ENCODE data around the gene CTDSP1. TPM values are rescaled to one million over a fixed set of nuclear protein-coding genes. Genes with fewer than 3 reads are reported as not detected.

Gene CTDSP1
- polyA plus RNA-seq, 2 of the 4 experiments (the other 2 are of a cell fraction) = 39.5 to 50.3 TPM

- ATAC-seq = no peak
- TF ChIP-seq FOSL2 (IDR thresholded peaks at IDR 0.05) (no peak), FOSL2 (CRISPR knock-in tag; IDR thresholded peaks at IDR 0.05) (no peak), HEYL (CRISPR knock-in tag; IDR thresholded peaks at IDR 0.05) (no peak), ZNF302 (CRISPR knock-in tag; IDR thresholded peaks at IDR 0.05) (no peak)
- H3K4me3 ChIP-seq = no peak overlapping the region
Observed at GRCh38 chr2:218436992-218437391, 37.3 kb downstream of the CTDSP1 start.

GRCh38 chr2:218437969-218438368 is 38.3 kb downstream of the CTDSP1 start:
- WGBS (ENCODE audit: missing lambda C conversion rate) = 79% methylated on average over 1 of the region's 1 CpG
- no peak for FAIRE-seq
- H3K27ac ChIP-seq = no peak overlapping the region
- H3K4me1 ChIP-seq = no peaks in the 10 kb centered on the region
- CTCF ChIA-PET = interaction anchor here (1.4 kb wide), 1 partner anchor 28 kb away, joined by 3 read pairs; no protein-coding TSS in a partner anchor
- no peaks in the 10 kb centered on the region for H3K9me3 ChIP-seq
- ATAC-seq = no peak
- no peak for DNase-seq (ENCODE audit: low read depth in 1 of 2, low spot score in 1 of 2)
- no peak overlapping the region for H3K4me2 ChIP-seq
- TF ChIP-seq MAX (IDR thresholded peaks at IDR 0.05) = no peak
- TF ChIP-seq CBX2 (IDR thresholded peaks at IDR 0.05; ENCODE audit: borderline replicate concordance, low read depth) = no peak
- no peak for TF ChIP-seq EHF (CRISPR knock-in tag; IDR thresholded peaks at IDR 0.05)
- TF ChIP-seq SREBF2 (IDR thresholded peaks at IDR 0.05) = no peak
- no peak for TF ChIP-seq JUN (IDR thresholded peaks at IDR 0.05)
- no peak for TF ChIP-seq ATOH8 (CRISPR knock-in tag; IDR thresholded peaks at IDR 0.05; ENCODE audit: low read depth)
- TF ChIP-seq RAD21 (conservative IDR thresholded peaks at IDR 0.05 in 1 of 2, IDR thresholded peaks at IDR 0.05 in 1 of 2) = no peak
- TF ChIP-seq KDM5A (IDR thresholded peaks at IDR 0.05) = no peak
- no peak for TF ChIP-seq ZC3H11A (IDR thresholded peaks at IDR 0.05)
- TF ChIP-seq FOSL2 (IDR thresholded peaks at IDR 0.05) = no peak
- TF ChIP-seq FOSL2 (CRISPR knock-in tag; IDR thresholded peaks at IDR 0.05) = no peak
- no peak for TF ChIP-seq MAZ (IDR thresholded peaks at IDR 0.05; ENCODE audit: borderline replicate concordance, low read depth, low read length)
- TF ChIP-seq MYC (IDR thresholded peaks at IDR 0.05; ENCODE audit: borderline replicate concordance, low read length) = no peak
- TF ChIP-seq HDAC2 (IDR thresholded peaks at IDR 0.05) = no peak
- no peak for TF ChIP-seq MAFK (IDR thresholded peaks at IDR 0.05; ENCODE audit: partially characterized antibody)
- no peak for TF ChIP-seq RNF2 (IDR thresholded peaks at IDR 0.05; ENCODE audit: borderline replicate concordance, low read depth)
- no peak for TF ChIP-seq CTCF (IDR thresholded peaks at IDR 0.05)
- no peak for TF ChIP-seq PBX3 (IDR thresholded peaks at IDR 0.05)
- no peak overlapping the region for H3K4me3 ChIP-seq
- POLR2A ChIA-PET = no interaction called here

More at GRCh38 chr2:218436992-218437391, 37.3 kb downstream of the CTDSP1 start:
- H3K9me3 ChIP-seq = no peaks in the 10 kb centered on the region
- no peak for DNase-seq (ENCODE audit: low read depth in 1 of 2, low spot score in 1 of 2)
- no peak overlapping the region for H3K27ac ChIP-seq
- H3K4me1 ChIP-seq = no peaks in the 10 kb centered on the region
- CTCF ChIA-PET = interaction anchor here (1.4 kb wide), 1 partner anchor 29 kb away, joined by 3 read pairs; no protein-coding TSS in a partner anchor
- no peak overlapping the region for H3K4me2 ChIP-seq
- WGBS (ENCODE audit: missing lambda C conversion rate) = 82% methylated on average over 3 of the region's 5 CpGs
- no peak for FAIRE-seq
- POLR2A ChIA-PET = no interaction called here

GRCh38 chr2:218438596-218438995 is 38.9 kb downstream of the CTDSP1 start:
- ChIA-PET CTCF (interaction anchor here (0.6 kb wide), 1 partner anchor 22 kb away, joined by 3 read pairs; no protein-coding TSS in a partner anchor), POLR2A (no interaction called here)
- TF ChIP-seq MYC (IDR thresholded peaks at IDR 0.05; ENCODE audit: borderline replicate concordance, low read length) (no peak), FOXS1 (CRISPR knock-in tag; IDR thresholded peaks at IDR 0.05) (no peak), CBX2 (IDR thresholded peaks at IDR 0.05; ENCODE audit: borderline replicate concordance, low read depth) (no peak), RNF2 (IDR thresholded peaks at IDR 0.05; ENCODE audit: borderline replicate concordance, low read depth) (no peak), RARB (CRISPR knock-in tag; IDR thresholded peaks at IDR 0.05) (no peak), ELK1 (IDR thresholded peaks at IDR 0.05; ENCODE audit: low read depth, low read length) (no peak), ZFP36 (IDR thresholded peaks at IDR 0.05; ENCODE audit: borderline replicate concordance, partially characterized antibody) (no peak), RCOR1 (IDR thresholded peaks at IDR 0.05; ENCODE audit: low read depth, low read length) (no peak), CHD4 (IDR thresholded peaks at IDR 0.05; ENCODE audit: borderline replicate concordance) (no peak), HOXB5 (CRISPR knock-in tag; IDR thresholded peaks at IDR 0.05) (no peak), HDAC2 (IDR thresholded peaks at IDR 0.05) (no peak), ZC3H11A (IDR thresholded peaks at IDR 0.05) (no peak), CEBPB (IDR thresholded peaks at IDR 0.05) (no peak)

More at GRCh38 chr2:218438596-218438995, 38.9 kb downstream of the CTDSP1 start:
- WGBS (ENCODE audit: missing lambda C conversion rate) = 98% methylated on average over 4 of the region's 4 CpGs
- no peak overlapping the region for H3K4me2 ChIP-seq
- no peak for FAIRE-seq
- DNase-seq (ENCODE audit: low read depth in 1 of 2, low spot score in 1 of 2) = no peak
- no peaks in the 10 kb centered on the region for H3K4me1 ChIP-seq
- no peak for ATAC-seq
- no peak overlapping the region for H3K27ac ChIP-seq
- H3K9me3 ChIP-seq = no peaks in the 10 kb centered on the region
- H3K4me3 ChIP-seq = no peak overlapping the region
